ENCODE results near the gene IGSF21.

The IGSF21 gene

GRCh38 chr1:18233176-18233864 lies 125.7 kb downstream of the IGSF21 start:
- no peak for DNase-seq

GRCh38 chr1:18234790-18235242 lies 127.2 kb downstream of the IGSF21 start:
- DNase-seq = peak; percentile 56

GRCh38 chr1:18237371-18237770 lies 129.8 kb downstream of the IGSF21 start:
- no peak for DNase-seq

- DNase-seq = no peak
These were observed 130.6 kb downstream of the IGSF21 start for GRCh38 chr1:18238190-18238589.

GRCh38 chr1:18239671-18240070 lies 132.1 kb downstream of the IGSF21 start:
- DNase-seq = no peak

- no peak for DNase-seq
These were observed 133.3 kb downstream of the IGSF21 start for GRCh38 chr1:18240906-18241305.

- no peak for DNase-seq
These were observed 134.3 kb downstream of the IGSF21 start for GRCh38 chr1:18241891-18242290.

- DNase-seq = no peak
These were observed 136.0 kb downstream of the IGSF21 start for GRCh38 chr1:18243503-18244175.

- no peak for DNase-seq
These were observed 137.2 kb downstream of the IGSF21 start for GRCh38 chr1:18244762-18245161.

GRCh38 chr1:18245647-18246046 lies 138.0 kb downstream of the IGSF21 start:
- DNase-seq = no peak

GRCh38 chr1:18246543-18246942 lies 138.9 kb downstream of the IGSF21 start:
- peak; percentile 4 for DNase-seq

GRCh38 chr1:18247151-18247550 lies 139.6 kb downstream of the IGSF21 start:
- no peak for DNase-seq

- DNase-seq = no peak
These were observed 142.0 kb downstream of the IGSF21 start for GRCh38 chr1:18249631-18250030.

GRCh38 chr1:18253093-18253492 lies 145.5 kb downstream of the IGSF21 start:
- DNase-seq = no peak

- DNase-seq = peak; percentile 38
These were observed 149.0 kb downstream of the IGSF21 start for GRCh38 chr1:18256282-18257235.

GRCh38 chr1:18257778-18258177 lies 150.2 kb downstream of the IGSF21 start:
- no peak for DNase-seq

GRCh38 chr1:18261891-18262290 lies 154.3 kb downstream of the IGSF21 start:
- no peak for DNase-seq

GRCh38 chr1:18262726-18263125 lies 155.1 kb downstream of the IGSF21 start:
- DNase-seq = no peak

GRCh38 chr1:18263547-18264120 lies 156.0 kb downstream of the IGSF21 start:
- DNase-seq = no peak

GRCh38 chr1:18264450-18265039 lies 156.9 kb downstream of the IGSF21 start:
- no peak for DNase-seq

- DNase-seq = no peak
These were observed 158.0 kb downstream of the IGSF21 start for GRCh38 chr1:18265641-18266040.

- DNase-seq = no peak
These were observed 158.8 kb downstream of the IGSF21 start for GRCh38 chr1:18266391-18266790.

GRCh38 chr1:18271336-18271735 lies 163.7 kb downstream of the IGSF21 start:
- DNase-seq = no peak

All from OCI-M1 (cell line).